Body of pancreas (tissue), 4 donors: Measurements from ENCODE around the gene AMBRA1. TPM values are rescaled to one million over a fixed set of nuclear protein-coding genes. Genes with fewer than 3 reads are reported as not detected.

ENCODE experiments used
- ATAC-seq: fragments of 150-250 bp; one replicate; pipeline ENCODE4 v1.9.1; 2016
- DNase-seq, 4 donors: peaks; one replicate each; pipeline ENCODE4 v3.0.0-alpha.2; 2019
- H3K27ac ChIP-seq, 4 donors: fragments of 200-600 bp; sonication (generic); 1 replicate in 3 of 4; 2 replicates in 1 of 4; pipeline versions ENCODE4 v1.5.1 to v1.6.1; 2016 to 2019; ENCODE audit warnings: mild to moderate bottlenecking in 1 of 4, mixed read lengths in 1 of 4, moderate library complexity in 1 of 4
- H3K27me3 ChIP-seq, 2 donors: fragments of 200-600 bp; sonication (generic); one replicate each; pipeline ENCODE4 v1.6.0; 2016; ENCODE audit warnings: mild to moderate bottlenecking in 1 of 2
- H3K36me3 ChIP-seq, 2 donors: fragments of 200-600 bp; sonication (generic); replicated peaks in 1 of 2; 2 replicates each; pipeline ENCODE4 v1.5.1; 2016; ENCODE audit warnings: low read depth in 2 of 2; ENCODE audit not compliant: insufficient read depth in 1 of 2
- H3K4me1 ChIP-seq: fragments of 200-600 bp; sonication (generic); one replicate; pipeline ENCODE4 v1.6.0; 2016
- H3K4me3 ChIP-seq, 2 donors: fragments of 200-600 bp; sonication (generic); 1 replicate in 1 of 2; 2 replicates in 1 of 2; pipeline ENCODE4 v1.5.1; 2016 to 2019
- H3K9me3 ChIP-seq, 3 donors: fragments of 200-600 bp; sonication (generic); 1 replicate in 2 of 3; 2 replicates in 1 of 3; pipeline ENCODE4 v1.5.1; 2016
- CTCF ChIP-seq, 7 experiments: fragments of 450-650 bp in 4 of 7; fragments of 200-600 bp in 3 of 7; sonication (generic) in 3 of 7; IDR thresholded peaks; one replicate each; pipeline ENCODE4 v1.5.1; 2016 to 2019; ENCODE audit warnings: antibody characterized with exemption in 7 of 7
- POLR2A ChIP-seq, 3 donors: fragments of 450-650 bp; IDR thresholded peaks; one replicate each; pipeline ENCODE4 v1.6.1; 2016; ENCODE audit warnings: antibody characterized with exemption in 3 of 3, mild to moderate bottlenecking in 2 of 3
- WGBS, 2 donors: methylation state at CpG; one replicate each; pipeline ENCODE4 v1.1.5; 2017; 5-methylcytosine and 5-hydroxymethylcytosine counted together
- intact Hi-C: fragments of 100-400 bp; cut with DNase I; formaldehyde crosslinking; loops from one replicate; pipeline ENCODE4 v1.15.1; 2023
- total RNA-seq, 2 donors: library from RNA; depleted of rRNA; stranded (reverse); fragments of >200 nt; gene quantifications; one replicate each; pipeline ENCODE4 v1.1.0, GENCODE V29; 2016

AMBRA1 gene
- total RNA-seq, 2 donors from 2014 or later, result 17.6 to 43.2 TPM

DNA sequence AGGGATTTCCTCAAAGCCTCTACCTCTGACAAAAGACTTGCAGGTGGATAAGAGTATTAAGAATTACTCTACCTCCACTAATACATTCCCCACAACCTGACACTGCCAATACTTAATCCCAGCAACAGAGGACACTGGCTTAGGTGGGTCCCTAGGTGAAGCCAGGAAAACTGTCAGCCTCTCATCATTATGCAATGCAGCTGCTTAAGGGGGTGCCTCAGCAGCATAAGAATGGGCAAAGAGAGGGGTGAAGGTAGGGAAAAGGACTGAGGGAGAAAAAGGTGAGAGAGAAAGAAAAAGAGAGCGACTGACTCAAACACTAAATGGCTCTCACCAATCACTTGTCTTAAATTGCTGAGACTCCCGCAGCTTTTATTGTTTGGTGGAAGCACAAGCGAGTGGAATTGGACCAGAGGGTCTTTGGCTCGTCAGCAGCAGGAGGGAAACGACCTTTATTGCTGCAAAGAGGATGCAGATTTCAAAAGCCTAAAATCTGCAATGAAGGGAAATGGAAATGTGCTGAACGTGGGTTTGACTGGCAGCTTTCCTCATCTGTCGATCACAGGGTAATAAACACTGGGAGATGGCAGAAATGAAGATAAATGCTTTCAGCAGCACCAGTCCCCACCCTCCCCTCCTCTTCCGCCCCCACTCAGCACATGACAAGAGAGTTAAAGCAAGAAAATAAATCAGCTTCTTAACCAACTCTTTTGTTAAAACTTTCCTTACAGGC lies 137.4 kb downstream of the AMBRA1 start:
- H3K36me3 ChIP-seq, result no peaks in the 10 kb centered on the region
- ATAC-seq (no peak), DNase-seq (no peak)
- no peak overlapping the region for H3K4me3 ChIP-seq
- H3K27ac ChIP-seq, result no peak overlapping the region
- no peaks in the 10 kb centered on the region for H3K9me3 ChIP-seq
- no peak for TF ChIP-seq CTCF (IDR thresholded peaks at IDR 0.05)
- TF ChIP-seq POLR2A (IDR thresholded peaks at IDR 0.05), result no peak
- intact Hi-C loops, result no loop called here
- H3K27me3 ChIP-seq, result no peaks in the 10 kb centered on the region
- WGBS, 2 donors, result 67 to 78% methylated on average over 8 of the region's 8 CpGs
- H3K4me1 ChIP-seq, result no peaks in the 10 kb centered on the region

DNA sequence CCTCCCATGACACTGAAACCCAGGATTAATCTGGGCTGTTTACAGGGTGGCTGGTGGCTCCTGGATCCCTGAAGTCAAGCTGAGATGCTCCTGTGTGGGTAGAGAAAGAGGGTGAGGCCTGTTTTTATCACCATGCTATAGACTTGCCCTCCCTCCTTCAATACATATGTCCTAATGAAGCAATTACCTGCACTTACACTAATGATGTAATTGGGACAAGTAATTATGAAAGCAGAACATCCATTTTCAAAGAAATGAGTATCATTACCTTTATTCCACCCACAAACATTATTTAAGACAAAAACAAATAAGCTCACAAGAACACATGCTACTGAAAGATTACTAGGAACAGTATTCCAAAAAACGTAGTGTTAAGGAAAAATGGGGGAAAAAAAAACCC lies 138.0 kb downstream of the AMBRA1 start:
- no peak for ATAC-seq
- TF ChIP-seq CTCF (IDR thresholded peaks at IDR 0.05) (no peak), POLR2A (IDR thresholded peaks at IDR 0.05) (no peak)
- Histone ChIP-seq H3K4me1 (no peaks in the 10 kb centered on the region), H3K27ac (no peak overlapping the region), H3K9me3 (no peaks in the 10 kb centered on the region), H3K4me3 (no peak overlapping the region), H3K36me3 (no peaks in the 10 kb centered on the region), H3K27me3 (no peaks in the 10 kb centered on the region)
- DNase-seq, result no peak
- intact Hi-C loops, result no loop called here
- 46 to 64% methylated on average over 1 of the region's 1 CpG for WGBS, 2 donors

DNA sequence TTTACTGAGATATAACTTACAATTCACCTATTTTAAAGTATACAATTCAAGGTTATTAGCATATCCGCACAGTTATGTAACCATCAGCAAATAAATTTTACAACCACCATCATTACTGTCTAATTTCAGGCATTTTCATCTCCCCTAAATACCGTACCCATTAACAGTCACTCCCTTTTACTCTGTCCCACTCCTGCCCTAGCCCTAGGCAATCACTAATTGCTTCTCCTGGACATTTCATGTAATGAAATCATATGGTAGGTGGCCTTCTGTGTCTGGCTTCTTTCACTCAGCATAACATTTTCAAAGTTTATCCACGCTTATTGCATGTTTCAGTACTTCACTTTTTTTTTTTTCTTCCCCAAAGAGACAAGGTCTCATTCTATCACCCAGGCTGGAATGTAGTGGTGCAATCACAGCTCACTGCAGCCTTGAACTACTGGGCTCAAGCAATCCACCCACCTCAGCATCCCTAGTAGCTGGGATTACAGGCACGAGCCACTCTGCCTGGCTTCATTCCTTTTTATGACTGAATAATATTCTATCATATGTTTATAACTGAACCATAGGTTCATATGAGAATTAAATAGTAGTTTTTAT lies 140.8 kb downstream of the AMBRA1 start:
- ATAC-seq (no peak), DNase-seq (no peak)
- no peak overlapping the region for H3K4me3 ChIP-seq
- no peaks in the 10 kb centered on the region for H3K27me3 ChIP-seq
- TF ChIP-seq CTCF (IDR thresholded peaks at IDR 0.05) (no peak), POLR2A (IDR thresholded peaks at IDR 0.05) (no peak)
- H3K27ac ChIP-seq, result no peak overlapping the region
- intact Hi-C loops, result no loop called here
- H3K4me1 ChIP-seq, result no peaks in the 10 kb centered on the region
- H3K9me3 ChIP-seq, result no peaks in the 10 kb centered on the region
- WGBS, 2 donors, result 92 to 93% methylated on average over 4 of the region's 4 CpGs
- H3K36me3 ChIP-seq, result no peaks in the 10 kb centered on the region

DNA sequence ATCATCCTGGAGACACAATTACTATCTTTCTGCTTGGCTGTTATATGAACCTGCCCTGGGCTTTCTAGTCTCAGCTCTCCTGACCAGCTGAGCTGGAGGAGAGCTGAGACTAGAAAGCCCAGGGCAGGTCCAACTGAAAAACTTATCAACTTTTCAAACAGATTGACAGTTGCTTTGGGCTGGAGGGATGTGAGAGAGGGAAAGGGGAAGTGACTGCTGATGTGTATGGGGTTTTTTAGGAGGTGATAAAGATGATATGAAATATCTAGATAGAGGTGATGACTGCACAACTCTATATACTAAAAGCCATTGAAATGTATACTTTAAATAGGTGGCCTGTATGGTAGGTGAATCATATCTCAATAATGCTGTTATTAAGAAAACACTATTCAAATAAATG lies 142.1 kb downstream of the AMBRA1 start:
- intact Hi-C loops, result no loop called here
- no peaks in the 10 kb centered on the region for H3K4me1 ChIP-seq
- no peaks in the 10 kb centered on the region for H3K9me3 ChIP-seq
- no peaks in the 10 kb centered on the region for H3K27me3 ChIP-seq
- H3K4me3 ChIP-seq, result no peak overlapping the region
- ATAC-seq, result no peak
- no peak for TF ChIP-seq POLR2A (IDR thresholded peaks at IDR 0.05)
- no peak for TF ChIP-seq CTCF (IDR thresholded peaks at IDR 0.05)
- no peak overlapping the region for H3K27ac ChIP-seq
- H3K36me3 ChIP-seq, result no peaks in the 10 kb centered on the region
- no peak for DNase-seq
